ENCODE measurements around the gene RUNX1. TPM values are rescaled to one million over a fixed set of nuclear protein-coding genes. Genes with fewer than 3 reads are reported as not detected.

The RUNX1 gene
- total RNA-seq, 1 experiment from 2014 or later, result 86.2 TPM

GRCh38 chr21:35004314-35004713 lies 44.8 kb downstream of the RUNX1 start:
- Mint-ChIP-seq H3K4me3 (ENCODE audit: unreplicated experiment) (no peak overlapping the region), H3K9me3 (ENCODE audit: unreplicated experiment) (no peaks in the 10 kb centered on the region), H3K27ac (ENCODE audit: low read depth, unreplicated experiment) (no peak overlapping the region), H3K36me3 (ENCODE audit: insufficient read depth, unreplicated experiment) (peaks cover 6% of the 10 kb centered on the region), H3K27me3 (ENCODE audit: insufficient read depth, unreplicated experiment) (no peaks in the 10 kb centered on the region), H3K4me1 (ENCODE audit: insufficient read depth, unreplicated experiment) (no peaks in the 10 kb centered on the region)
- TF ChIP-seq CTCF (IDR thresholded peaks at IDR 0.05; ENCODE audit: unreplicated experiment), result no peak
- BruUV-seq (replicated peaks), result no TSS peak
- intact Hi-C loops (cut with micrococcal nuclease), result no loop called here
- ChIA-PET CTCF (interaction anchor here (0.6 to 0.7 kb wide), 2 partner anchors 440 to 883 kb away, joined by 3 to 6 read pairs; no protein-coding TSS in a partner anchor), POLR2A (interaction anchor here (1.0 to 1.1 kb wide), 2 partner anchors 43 to 116 kb away, joined by 3 read pairs; no protein-coding TSS in a partner anchor)
- no peak for DNase-seq (ENCODE audit: unreplicated experiment)

GRCh38 chr21:35002879-35003722 lies 46.0 kb downstream of the RUNX1 start:
- BruUV-seq (replicated peaks), result no TSS peak
- Mint-ChIP-seq H3K27me3 (ENCODE audit: insufficient read depth, unreplicated experiment) (no peaks in the 10 kb centered on the region), H3K4me1 (ENCODE audit: insufficient read depth, unreplicated experiment) (no peaks in the 10 kb centered on the region), H3K4me3 (ENCODE audit: unreplicated experiment) (no peak overlapping the region), H3K27ac (ENCODE audit: low read depth, unreplicated experiment) (no peak overlapping the region), H3K36me3 (ENCODE audit: insufficient read depth, unreplicated experiment) (peaks cover 6% of the 10 kb centered on the region), H3K9me3 (ENCODE audit: unreplicated experiment) (no peaks in the 10 kb centered on the region)
- POLR2A ChIA-PET, result interaction anchor here (1.0 to 1.1 kb wide), 2 partner anchors 44 to 115 kb away, joined by 3 read pairs; no protein-coding TSS in a partner anchor
- CTCF ChIA-PET, result no interaction called here
- no peak for DNase-seq (ENCODE audit: unreplicated experiment)
- intact Hi-C loops (cut with micrococcal nuclease), result no loop called here
- no peak for TF ChIP-seq CTCF (IDR thresholded peaks at IDR 0.05; ENCODE audit: unreplicated experiment)

- no peaks in the 10 kb centered on the region for H3K27me3 Mint-ChIP-seq (ENCODE audit: insufficient read depth, unreplicated experiment)
- DNase-seq (ENCODE audit: unreplicated experiment), result no peak
- H3K36me3 Mint-ChIP-seq (ENCODE audit: insufficient read depth, unreplicated experiment), result no peaks in the 10 kb centered on the region
- no TSS peak for BruUV-seq (replicated peaks)
- TF ChIP-seq CTCF (IDR thresholded peaks at IDR 0.05; ENCODE audit: unreplicated experiment), result no peak
- no peaks in the 10 kb centered on the region for H3K9me3 Mint-ChIP-seq (ENCODE audit: unreplicated experiment)
- intact Hi-C loops (cut with micrococcal nuclease), result no loop called here
- no peak overlapping the region for H3K27ac Mint-ChIP-seq (ENCODE audit: low read depth, unreplicated experiment)
- H3K4me1 Mint-ChIP-seq (ENCODE audit: insufficient read depth, unreplicated experiment), result no peaks in the 10 kb centered on the region
- ChIA-PET CTCF (no interaction called here), POLR2A (no interaction called here)
- H3K4me3 Mint-ChIP-seq (ENCODE audit: unreplicated experiment), result no peak overlapping the region
Observed at GRCh38 chr21:34999397-34999941, 49.6 kb downstream of the RUNX1 start.

GRCh38 chr21:34998176-34998575 lies 50.9 kb downstream of the RUNX1 start:
- no peaks in the 10 kb centered on the region for H3K27me3 Mint-ChIP-seq (ENCODE audit: insufficient read depth, unreplicated experiment)
- intact Hi-C loops (cut with micrococcal nuclease), result no loop called here
- H3K27ac Mint-ChIP-seq (ENCODE audit: low read depth, unreplicated experiment), result no peak overlapping the region
- CTCF ChIA-PET, result no interaction called here
- POLR2A ChIA-PET, result no interaction called here
- no peaks in the 10 kb centered on the region for H3K4me1 Mint-ChIP-seq (ENCODE audit: insufficient read depth, unreplicated experiment)
- H3K36me3 Mint-ChIP-seq (ENCODE audit: insufficient read depth, unreplicated experiment), result no peaks in the 10 kb centered on the region
- H3K4me3 Mint-ChIP-seq (ENCODE audit: unreplicated experiment), result no peak overlapping the region
- DNase-seq (ENCODE audit: unreplicated experiment), result no peak
- BruUV-seq (replicated peaks), result no TSS peak
- TF ChIP-seq CTCF (IDR thresholded peaks at IDR 0.05; ENCODE audit: unreplicated experiment), result no peak
- H3K9me3 Mint-ChIP-seq (ENCODE audit: unreplicated experiment), result no peaks in the 10 kb centered on the region
